Upper lobe of right lung (tissue), 1 donor: ENCODE data around the gene NSFL1C. TPM values are rescaled to one million over a fixed set of nuclear protein-coding genes. Genes with fewer than 3 reads are reported as not detected.
"Not testable (repeated sequence)": the region's sequence is repeated elsewhere in the genome, so short reads cannot be mapped to it uniquely, and the experiment has no call there.

Source experiments
- ATAC-seq: fragments of 200-7000 bp; cut with Tn5 transposase; one replicate; pipeline ENCODE4 v1.9.1; 2020; ENCODE audit warnings: mild to moderate bottlenecking, moderate library complexity
- DNase-seq: peaks from one replicate; pipeline ENCODE4 v3.0.0-alpha.2; 2020
- H3K27ac ChIP-seq: fragments of 200-600 bp; one replicate; pipeline ENCODE4 v1.8.0; 2022
- H3K27me3 ChIP-seq: fragments of 200-600 bp; one replicate; pipeline ENCODE4 v1.8.0; 2022; ENCODE audit warnings: mild to moderate bottlenecking
- H3K36me3 ChIP-seq: fragments of 200-600 bp; one replicate; pipeline ENCODE4 v1.8.0; 2022
- H3K4me1 ChIP-seq: fragments of 200-600 bp; one replicate; pipeline ENCODE4 v1.8.0; 2022
- H3K4me3 ChIP-seq: fragments of 200-600 bp; one replicate; pipeline ENCODE4 v1.8.0; 2022; ENCODE audit warnings: mild to moderate bottlenecking
- H3K9me3 ChIP-seq: fragments of 200-600 bp; one replicate; pipeline ENCODE4 v1.8.0; 2022
- CTCF ChIP-seq: fragments of 200-600 bp; IDR thresholded peaks from one replicate; pipeline ENCODE4 v1.8.0; 2022; ENCODE audit warnings: antibody characterized with exemption
- intact Hi-C: fragments of 100-400 bp; cut with DNase I; formaldehyde crosslinking; loops from one replicate; pipeline ENCODE4 v1.11.0; 2022
- total RNA-seq: library from RNA; stranded (reverse); fragmentation: NEBNext Ultra II Directional; extraction: Animal tissue kit (Norgen Biotek cat#: 25700); gene quantifications from one replicate; pipeline ENCODE4 v1.2.1, GENCODE V29; 2021
- donor health status: DM: no; HTN: yes; CAD: no; lungs with severe emphysema.

The NSFL1C gene
- total RNA-seq, 1 donor from 2014 or later, result 73.4 TPM

GRCh38 chr20:1505871-1506270 is 39.2 kb upstream of the NSFL1C start:
- H3K4me1 ChIP-seq, result peaks cover 4% of the 10 kb centered on the region
- no peaks in the 10 kb centered on the region for H3K9me3 ChIP-seq
- DNase-seq (no peak), ATAC-seq (no peak)
- no peak overlapping the region for H3K27ac ChIP-seq
- intact Hi-C loops, result no loop called here
- H3K27me3 ChIP-seq, result peaks cover 4% of the 10 kb centered on the region
- no peaks in the 10 kb centered on the region for H3K36me3 ChIP-seq
- no peak for TF ChIP-seq CTCF
- H3K4me3 ChIP-seq, result no peak overlapping the region

- H3K27ac ChIP-seq, result no peak overlapping the region
- no peaks in the 10 kb centered on the region for H3K36me3 ChIP-seq
- intact Hi-C loops, result no loop called here
- H3K4me1 ChIP-seq, result peaks cover 4% of the 10 kb centered on the region
- H3K27me3 ChIP-seq, result peaks cover 4% of the 10 kb centered on the region
- no peaks in the 10 kb centered on the region for H3K9me3 ChIP-seq
- DNase-seq (no peak), ATAC-seq (no peak)
- no peak overlapping the region for H3K4me3 ChIP-seq
- no peak for TF ChIP-seq CTCF
Measured at GRCh38 chr20:1505361-1505760, 38.7 kb upstream of the NSFL1C start.

GRCh38 chr20:1503564-1504227 is 37.0 kb upstream of the NSFL1C start:
- no peaks in the 10 kb centered on the region for H3K9me3 ChIP-seq
- peak; percentile 75 for DNase-seq
- peaks cover 4% of the 10 kb centered on the region for H3K27me3 ChIP-seq
- H3K4me3 ChIP-seq, result no peak overlapping the region
- intact Hi-C loops, result no loop called here
- H3K36me3 ChIP-seq, result no peaks in the 10 kb centered on the region
- no peak overlapping the region for H3K27ac ChIP-seq
- peak; percentile 99 for ATAC-seq
- peaks cover 4% of the 10 kb centered on the region for H3K4me1 ChIP-seq
- peak; percentile 94 for TF ChIP-seq CTCF

DNA sequence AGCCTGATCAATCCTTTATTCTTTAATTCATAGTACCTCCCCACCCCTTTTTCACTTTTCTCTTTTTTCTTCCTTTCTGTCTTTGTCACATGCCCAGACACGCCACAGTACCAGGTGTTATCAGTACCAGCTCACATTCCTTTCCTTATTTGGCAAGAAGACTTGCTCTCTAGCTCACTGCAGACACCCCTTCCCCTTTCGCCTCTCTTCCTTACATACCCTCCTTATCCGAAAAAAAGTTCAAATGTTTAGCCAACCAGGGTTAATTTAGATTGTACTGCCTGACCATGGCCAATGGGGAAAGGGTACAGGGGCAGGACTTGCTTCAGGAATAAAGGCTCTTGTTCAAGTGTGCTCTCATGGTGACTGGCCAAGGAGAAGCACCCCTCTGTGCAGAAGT is 33.8 kb upstream of the NSFL1C start:
- Histone ChIP-seq H3K9me3 (no peaks in the 10 kb centered on the region), H3K27me3 (peaks cover 4% of the 10 kb centered on the region), H3K4me3 (no peak overlapping the region), H3K4me1 (peaks cover 4% of the 10 kb centered on the region), H3K36me3 (no peaks in the 10 kb centered on the region), H3K27ac (no peak overlapping the region)
- intact Hi-C loops, result no loop called here
- no peak for TF ChIP-seq CTCF
- no peak for DNase-seq
- no peak for ATAC-seq

- Histone ChIP-seq H3K36me3 (no peaks in the 10 kb centered on the region), H3K4me1 (peaks cover 4% of the 10 kb centered on the region), H3K27ac (no peak overlapping the region), H3K27me3 (peaks cover 4% of the 10 kb centered on the region), H3K4me3 (no peak overlapping the region), H3K9me3 (no peaks in the 10 kb centered on the region)
- DNase-seq (no peak), ATAC-seq (no peak)
- intact Hi-C loops, result no loop called here
- no peak for TF ChIP-seq CTCF
Measured at GRCh38 chr20:1499528-1500420, 33.1 kb upstream of the NSFL1C start.

DNA sequence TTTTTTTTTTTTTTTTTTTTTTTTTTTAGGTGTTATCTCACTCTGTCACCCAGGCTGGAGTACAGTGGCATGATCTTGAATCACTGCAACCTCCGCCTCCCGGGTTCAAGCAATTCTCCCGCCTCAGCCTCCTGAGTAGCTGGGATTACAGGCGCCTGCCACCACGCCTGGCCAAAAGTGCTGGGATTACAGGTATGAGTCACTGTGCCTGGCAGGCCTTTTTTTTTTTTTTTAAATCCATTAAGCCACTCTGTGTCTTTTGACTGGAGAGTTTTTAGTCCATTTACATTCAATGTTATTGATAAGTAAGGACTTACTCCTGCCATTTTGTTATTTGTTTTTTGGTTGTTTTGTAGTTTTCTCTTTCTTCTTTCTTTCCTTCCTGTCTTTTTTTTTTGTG is 30.7 kb upstream of the NSFL1C start:
- H3K36me3 ChIP-seq, ATAC-seq, intact Hi-C loops, H3K9me3 ChIP-seq, H3K27ac ChIP-seq, H3K27me3 ChIP-seq, DNase-seq, H3K4me1 ChIP-seq, H3K4me3 ChIP-seq: not testable (repeated sequence)
